Keratinocyte (primary cell): Measurements from ENCODE around the gene WDR27.
"Not testable (repeated sequence)": the region's sequence is repeated elsewhere in the genome, so short reads cannot be mapped to it uniquely, and the experiment has no call there.

Experiments
- CTCF ChIP-seq, 3 experiments: IDR thresholded peaks in 1 of 3; conservative IDR thresholded peaks in 1 of 3; optimal IDR thresholded peaks in 1 of 3; 2 replicates in 2 of 3; 3 replicates in 1 of 3; pipeline versions ENCODE3 to v1.5.1; 2011; ENCODE audit warnings: low read length in 3 of 3, mild to moderate bottlenecking in 3 of 3, moderate library complexity in 2 of 3, control low read depth in 1 of 3, inconsistent platforms in 1 of 3; ENCODE audit not compliant: insufficient read depth in 2 of 3; ENCODE audit errors: extremely low read depth in 1 of 3
- EZH2 ChIP-seq: IDR thresholded peaks from one replicate; pipeline ENCODE4 v1.6.1; 2012; ENCODE audit warnings: inconsistent platforms, mild to moderate bottlenecking, low read length, moderate library complexity

GRCh38 chr6:169608609-169609008, 93.2 kb downstream of the WDR27 start:
- TF ChIP-seq EZH2; CTCF (optimal IDR thresholded peaks at IDR 0.05 in 1 of 3, IDR thresholded peaks at IDR 0.05 in 1 of 3, conservative IDR thresholded peaks at IDR 0.05 in 1 of 3; ENCODE audit: extremely low read depth in 1 of 3, insufficient read depth in 2 of 3, low read length in 3 of 3): not testable (repeated sequence)
